ENCODE measurements around the gene CAPNS2.

- TF ChIP-seq POLR2A (IDR thresholded peaks at IDR 0.05) (no peak), CTCF (IDR thresholded peaks at IDR 0.05) (no peak)
Measured at GRCh38 chr16:55576384-55576783, 9.9 kb downstream of the CAPNS2 start.
